ENCODE measurements around the gene MEF2D.
A peak's percentile ranks its signal among the peaks of the same experiment; 100 is the strongest.

MEF2D gene

GRCh38 chr1:156532374-156532773 lies 31.8 kb upstream of the MEF2D start:
- no peak overlapping the region for H3K4me3 Mint-ChIP-seq
- no peak for DNase-seq
- no peaks in the 10 kb centered on the region for H3K36me3 Mint-ChIP-seq (ENCODE audit: low read depth)
- no peak overlapping the region for H3K27ac Mint-ChIP-seq
- H3K27me3 Mint-ChIP-seq: no peaks in the 10 kb centered on the region
- H3K4me1 Mint-ChIP-seq (ENCODE audit: low read depth): peaks cover 10% of the 10 kb centered on the region
- H3K9me3 Mint-ChIP-seq: no peaks in the 10 kb centered on the region

- no peak overlapping the region for H3K27ac Mint-ChIP-seq
- no peak for DNase-seq
- no peaks in the 10 kb centered on the region for H3K36me3 Mint-ChIP-seq (ENCODE audit: low read depth)
- H3K4me3 Mint-ChIP-seq: no peak overlapping the region
- no peaks in the 10 kb centered on the region for H3K9me3 Mint-ChIP-seq
- H3K4me1 Mint-ChIP-seq (ENCODE audit: low read depth): peaks cover 22% of the 10 kb centered on the region
- no peaks in the 10 kb centered on the region for H3K27me3 Mint-ChIP-seq
Observed at GRCh38 chr1:156530006-156530405, 29.4 kb upstream of the MEF2D start.

GRCh38 chr1:156528875-156529425 lies 28.4 kb upstream of the MEF2D start:
- no peaks in the 10 kb centered on the region for H3K27me3 Mint-ChIP-seq
- no peak overlapping the region for H3K4me3 Mint-ChIP-seq
- peaks cover 33% of the 10 kb centered on the region for H3K4me1 Mint-ChIP-seq (ENCODE audit: low read depth)
- no peak for DNase-seq
- no peaks in the 10 kb centered on the region for H3K9me3 Mint-ChIP-seq
- H3K27ac Mint-ChIP-seq: no peak overlapping the region
- H3K36me3 Mint-ChIP-seq (ENCODE audit: low read depth): no peaks in the 10 kb centered on the region

- Mint-ChIP-seq H3K36me3 (ENCODE audit: low read depth) (no peaks in the 10 kb centered on the region), H3K4me1 (ENCODE audit: low read depth) (peaks cover 35% of the 10 kb centered on the region), H3K27me3 (no peaks in the 10 kb centered on the region), H3K4me3 (no peak overlapping the region), H3K27ac (no peak overlapping the region), H3K9me3 (no peaks in the 10 kb centered on the region)
- no peak for DNase-seq
Observed at GRCh38 chr1:156528231-156528630, 27.7 kb upstream of the MEF2D start.

GRCh38 chr1:156527584-156527983 lies 27.0 kb upstream of the MEF2D start:
- no peaks in the 10 kb centered on the region for H3K36me3 Mint-ChIP-seq (ENCODE audit: low read depth)
- no peak overlapping the region for H3K4me3 Mint-ChIP-seq
- peaks cover 35% of the 10 kb centered on the region for H3K4me1 Mint-ChIP-seq (ENCODE audit: low read depth)
- no peaks in the 10 kb centered on the region for H3K9me3 Mint-ChIP-seq
- DNase-seq: no peak
- no peaks in the 10 kb centered on the region for H3K27me3 Mint-ChIP-seq
- H3K27ac Mint-ChIP-seq: no peak overlapping the region

GRCh38 chr1:156525856-156526489 lies 25.4 kb upstream of the MEF2D start:
- Mint-ChIP-seq H3K9me3 (no peaks in the 10 kb centered on the region), H3K27me3 (no peaks in the 10 kb centered on the region), H3K27ac (no peak overlapping the region), H3K4me3 (no peak overlapping the region), H3K36me3 (ENCODE audit: low read depth) (no peaks in the 10 kb centered on the region), H3K4me1 (ENCODE audit: low read depth) (peaks cover 35% of the 10 kb centered on the region)
- no peak for DNase-seq

GRCh38 chr1:156525071-156525501 lies 24.5 kb upstream of the MEF2D start:
- peak overlapping the region; percentile 22 for H3K27ac Mint-ChIP-seq
- H3K4me3 Mint-ChIP-seq: no peak overlapping the region
- H3K4me1 Mint-ChIP-seq (ENCODE audit: low read depth): peaks cover 35% of the 10 kb centered on the region
- no peaks in the 10 kb centered on the region for H3K27me3 Mint-ChIP-seq
- no peak for DNase-seq
- H3K36me3 Mint-ChIP-seq (ENCODE audit: low read depth): no peaks in the 10 kb centered on the region
- H3K9me3 Mint-ChIP-seq: no peaks in the 10 kb centered on the region

- no peaks in the 10 kb centered on the region for H3K36me3 Mint-ChIP-seq (ENCODE audit: low read depth)
- no peaks in the 10 kb centered on the region for H3K27me3 Mint-ChIP-seq
- peak overlapping the region; percentile 21 for H3K4me3 Mint-ChIP-seq
- H3K4me1 Mint-ChIP-seq (ENCODE audit: low read depth): peaks cover 35% of the 10 kb centered on the region
- no peaks in the 10 kb centered on the region for H3K9me3 Mint-ChIP-seq
- no peak for DNase-seq
- H3K27ac Mint-ChIP-seq: peak overlapping the region; percentile 37
Observed at GRCh38 chr1:156524481-156524869, 23.9 kb upstream of the MEF2D start.

- no peaks in the 10 kb centered on the region for H3K27me3 Mint-ChIP-seq
- H3K36me3 Mint-ChIP-seq (ENCODE audit: low read depth): no peaks in the 10 kb centered on the region
- H3K4me1 Mint-ChIP-seq (ENCODE audit: low read depth): peaks cover 35% of the 10 kb centered on the region
- no peak overlapping the region for H3K4me3 Mint-ChIP-seq
- no peaks in the 10 kb centered on the region for H3K9me3 Mint-ChIP-seq
- DNase-seq: no peak
- H3K27ac Mint-ChIP-seq: peak overlapping the region; percentile 9
Observed at GRCh38 chr1:156523801-156524480, 23.4 kb upstream of the MEF2D start.

- H3K36me3 Mint-ChIP-seq (ENCODE audit: low read depth): no peaks in the 10 kb centered on the region
- H3K9me3 Mint-ChIP-seq: no peaks in the 10 kb centered on the region
- H3K27ac Mint-ChIP-seq: no peak overlapping the region
- no peak for DNase-seq
- H3K4me3 Mint-ChIP-seq: no peak overlapping the region
- H3K4me1 Mint-ChIP-seq (ENCODE audit: low read depth): peaks cover 26% of the 10 kb centered on the region
- no peaks in the 10 kb centered on the region for H3K27me3 Mint-ChIP-seq
Observed at GRCh38 chr1:156522443-156522970, 21.9 kb upstream of the MEF2D start.

GRCh38 chr1:156517748-156518147 lies 17.2 kb upstream of the MEF2D start:
- H3K27ac Mint-ChIP-seq: no peak overlapping the region
- DNase-seq: no peak
- H3K4me1 Mint-ChIP-seq (ENCODE audit: low read depth): no peaks in the 10 kb centered on the region

GRCh38 chr1:156516821-156517220 lies 16.2 kb upstream of the MEF2D start:
- no peaks in the 10 kb centered on the region for H3K9me3 Mint-ChIP-seq
- no peak overlapping the region for H3K27ac Mint-ChIP-seq
- no peak for DNase-seq
- H3K36me3 Mint-ChIP-seq (ENCODE audit: low read depth): no peaks in the 10 kb centered on the region
- H3K4me1 Mint-ChIP-seq (ENCODE audit: low read depth): peaks cover 8% of the 10 kb centered on the region
- no peak overlapping the region for H3K4me3 Mint-ChIP-seq
- no peaks in the 10 kb centered on the region for H3K27me3 Mint-ChIP-seq

More at GRCh38 chr1:156517748-156518147, 17.2 kb upstream of the MEF2D start:
- no peaks in the 10 kb centered on the region for H3K36me3 Mint-ChIP-seq (ENCODE audit: low read depth)
- no peaks in the 10 kb centered on the region for H3K9me3 Mint-ChIP-seq
- H3K27me3 Mint-ChIP-seq: no peaks in the 10 kb centered on the region
- no peak overlapping the region for H3K4me3 Mint-ChIP-seq

- H3K27ac Mint-ChIP-seq: no peak overlapping the region
- H3K36me3 Mint-ChIP-seq (ENCODE audit: low read depth): no peaks in the 10 kb centered on the region
- no peaks in the 10 kb centered on the region for H3K9me3 Mint-ChIP-seq
- H3K4me3 Mint-ChIP-seq: no peak overlapping the region
- no peak for DNase-seq
- H3K4me1 Mint-ChIP-seq (ENCODE audit: low read depth): peaks cover 14% of the 10 kb centered on the region
- no peaks in the 10 kb centered on the region for H3K27me3 Mint-ChIP-seq
Observed at GRCh38 chr1:156515956-156516355, 15.4 kb upstream of the MEF2D start.

- Mint-ChIP-seq H3K27me3 (no peaks in the 10 kb centered on the region), H3K9me3 (no peaks in the 10 kb centered on the region), H3K27ac (no peak overlapping the region), H3K36me3 (ENCODE audit: low read depth) (no peaks in the 10 kb centered on the region), H3K4me1 (ENCODE audit: low read depth) (peaks cover 29% of the 10 kb centered on the region), H3K4me3 (no peak overlapping the region)
- no peak for DNase-seq
Observed at GRCh38 chr1:156513185-156513584, 12.6 kb upstream of the MEF2D start.

GRCh38 chr1:156511644-156512043 lies 11.1 kb upstream of the MEF2D start:
- H3K36me3 Mint-ChIP-seq (ENCODE audit: low read depth): no peaks in the 10 kb centered on the region
- DNase-seq: no peak
- H3K27ac Mint-ChIP-seq: peak overlapping the region; percentile 84
- peak overlapping the region; percentile 25 for H3K4me3 Mint-ChIP-seq
- H3K9me3 Mint-ChIP-seq: no peaks in the 10 kb centered on the region
- no peaks in the 10 kb centered on the region for H3K27me3 Mint-ChIP-seq
- H3K4me1 Mint-ChIP-seq (ENCODE audit: low read depth): peaks cover 38% of the 10 kb centered on the region

Data from activated T-cell treated with anti-CD3 and anti-CD28 coated beads, Interleukin-2, amount 50 U/mL, for 24 hours (primary cell).